ENCODE results near the gene SERPIND1. TPM values are rescaled to one million over a fixed set of nuclear protein-coding genes. Genes with fewer than 3 reads are reported as not detected.

The SERPIND1 gene
- total and polyA plus RNA-seq, 10 donors, result 0.03 to 0.14 (median 0.09) TPM; not detected in 6

GRCh38 chr22:20774882-20775281 is 969 bp downstream of the SERPIND1 start:
- intact Hi-C loops (cut with DNase I; ENCODE audit: low total_unique reads), result no loop called here
- WGBS, 5 donors, result 95 to 99% (median 98%) methylated on average over 4 of the region's 4 CpGs
- no peak for DNase-seq
- peaks cover 0 to 92% (median 26%) of the 10 kb centered on the region in 6 donors for H3K36me3 ChIP-seq
- peaks cover 0 to 1% (median 0%) of the 10 kb centered on the region in 6 donors for H3K4me1 ChIP-seq
- no peaks in the 10 kb centered on the region for H3K27me3 ChIP-seq (replicated peaks in 1 of 7)
- no peak overlapping the region for H3K27ac ChIP-seq
- H3K4me3 ChIP-seq, result no peak overlapping the region
- no peaks in the 10 kb centered on the region for H3K9me3 ChIP-seq
- no peak for TF ChIP-seq POLR2A (IDR thresholded peaks at IDR 0.05)
- no peak for TF ChIP-seq POLR2AphosphoS5 (IDR thresholded peaks at IDR 0.05)
- no peak for TF ChIP-seq CTCF (IDR thresholded peaks at IDR 0.05 in 8 of 11, conservative IDR thresholded peaks at IDR 0.05 in 3 of 11)

DNA sequence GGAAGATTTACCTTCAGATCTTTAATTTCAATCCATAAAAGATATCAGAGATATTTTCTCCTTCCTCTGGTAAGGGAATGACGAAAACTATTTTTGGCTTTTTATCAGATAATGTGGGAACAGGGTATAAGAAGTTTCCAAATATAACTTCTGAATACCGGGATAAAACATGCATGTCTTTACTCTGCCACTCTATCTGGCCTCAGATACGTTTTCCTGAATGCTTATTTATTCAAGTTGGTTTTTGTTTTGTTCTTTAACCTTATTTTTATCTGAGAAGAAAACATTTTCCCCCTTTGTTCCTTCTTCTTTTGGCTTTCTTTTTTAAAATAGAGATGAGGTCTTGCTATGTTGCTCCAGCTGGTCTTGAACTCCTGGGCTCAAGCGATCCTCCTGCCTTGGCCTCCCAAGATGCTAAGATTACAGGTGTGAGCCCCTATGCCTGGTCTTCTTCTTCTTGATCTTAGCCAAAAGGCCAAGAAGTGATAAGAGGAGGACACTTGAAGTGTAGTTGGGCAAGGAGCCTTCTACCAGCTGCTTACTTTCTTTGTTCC is 1.5 kb downstream of the SERPIND1 start:
- no peak for TF ChIP-seq POLR2AphosphoS5 (IDR thresholded peaks at IDR 0.05)
- TF ChIP-seq CTCF (IDR thresholded peaks at IDR 0.05 in 8 of 11, conservative IDR thresholded peaks at IDR 0.05 in 3 of 11), result no peak
- no peak for TF ChIP-seq POLR2A (IDR thresholded peaks at IDR 0.05)
- 85 to 95% (median 91%) methylated on average over 4 of the region's 4 CpGs for WGBS, 5 donors
- intact Hi-C loops (cut with DNase I; ENCODE audit: low total_unique reads), result no loop called here

GRCh38 chr22:20776624-20777405 is 2.9 kb downstream of the SERPIND1 start:
- 93 to 96% (median 95%) methylated on average over 17 of the region's 17 CpGs for WGBS, 5 donors
- H3K27ac ChIP-seq, result no peak overlapping the region
- intact Hi-C loops (cut with DNase I; ENCODE audit: low total_unique reads), result no loop called here
- H3K4me3 ChIP-seq, result no peak overlapping the region
- H3K27me3 ChIP-seq (replicated peaks in 1 of 7), result no peaks in the 10 kb centered on the region
- TF ChIP-seq POLR2AphosphoS5 (IDR thresholded peaks at IDR 0.05) (no peak), POLR2A (IDR thresholded peaks at IDR 0.05) (no peak), CTCF (IDR thresholded peaks at IDR 0.05 in 8 of 11, conservative IDR thresholded peaks at IDR 0.05 in 3 of 11) (no peak)
- H3K4me1 ChIP-seq, result no peaks in the 10 kb centered on the region
- H3K36me3 ChIP-seq, result peaks cover 0 to 97% (median 26%) of the 10 kb centered on the region in 6 donors
- H3K9me3 ChIP-seq, result no peaks in the 10 kb centered on the region
- DNase-seq, result no peak

More for the DNA sequence above, 1.5 kb downstream of the SERPIND1 start:
- no peaks in the 10 kb centered on the region for H3K27me3 ChIP-seq (replicated peaks in 1 of 7)
- H3K36me3 ChIP-seq, result peaks cover 0 to 98% (median 26%) of the 10 kb centered on the region in 6 donors
- H3K4me1 ChIP-seq, result no peaks in the 10 kb centered on the region
- H3K4me3 ChIP-seq, result no peak overlapping the region
- no peaks in the 10 kb centered on the region for H3K9me3 ChIP-seq
- no peak for DNase-seq
- no peak overlapping the region for H3K27ac ChIP-seq
